C4-2B (cell line): ENCODE data around the gene IFNLR1.

ENCODE experiments used
- H3K27ac ChIP-seq: fragments of 450-650 bp; 2 replicates; pipeline ENCODE4 v1.5.1; 2017
- CTCF ChIP-seq: fragments of 450-650 bp; conservative IDR thresholded peaks from 2 replicates; pipeline ENCODE4 v1.5.1; 2017; ENCODE audit warnings: mild to moderate bottlenecking
- ZFX ChIP-seq: fragments of 450-650 bp; IDR thresholded peaks from 2 replicates; pipeline ENCODE4 v1.6.1; 2017

IFNLR1 gene

GRCh38 chr1:24147816-24148215 is 39.3 kb downstream of the IFNLR1 start:
- H3K27ac ChIP-seq: no peak overlapping the region
- no peak for TF ChIP-seq ZFX
- TF ChIP-seq CTCF: no peak

- no peak overlapping the region for H3K27ac ChIP-seq
- TF ChIP-seq CTCF: no peak
Observed at GRCh38 chr1:24147194-24147593, 39.9 kb downstream of the IFNLR1 start.

- H3K27ac ChIP-seq: peak within 1 kb of the TSS; percentile 32; the same call in 1 of the 2 replicates
- TF ChIP-seq ZFX (no peak), CTCF (no peak)
Observed at GRCh38 chr1:24142546-24143534, 44.2 kb downstream of the IFNLR1 start, which contains the start of gene IL22RA1. TSS of gene IL22RA1 (minus strand) at chr1:24143140. CDS start at chr1:24143082, 58 bp downstream.

- TF ChIP-seq CTCF: no peak
- TF ChIP-seq ZFX: no peak
- no peak overlapping the region for H3K27ac ChIP-seq
Observed at GRCh38 chr1:24141311-24141997, 45.6 kb downstream of the IFNLR1 start.

- H3K27ac ChIP-seq: no peak overlapping the region
- TF ChIP-seq ZFX (no peak), CTCF (no peak)
Observed at GRCh38 chr1:24140741-24141181, 46.3 kb downstream of the IFNLR1 start.

- no peak for TF ChIP-seq CTCF
- TF ChIP-seq ZFX: no peak
Observed at GRCh38 chr1:24139841-24140425, 47.2 kb downstream of the IFNLR1 start.

GRCh38 chr1:24139222-24139489 is 47.9 kb downstream of the IFNLR1 start:
- TF ChIP-seq CTCF (no peak), ZFX (no peak)
- H3K27ac ChIP-seq: no peak overlapping the region

More at GRCh38 chr1:24139841-24140425, 47.2 kb downstream of the IFNLR1 start:
- H3K27ac ChIP-seq: no peak overlapping the region
